Ovary (tissue), 9 donors: ENCODE measurements around the gene TMA7B. TPM values are rescaled to one million over a fixed set of nuclear protein-coding genes. Genes with fewer than 3 reads are reported as not detected.

Experiments used
- DNase-seq, 5 donors: peaks; one replicate each; pipeline ENCODE4 v3.0.0-alpha.2; 2019 to 2020
- H3K27ac ChIP-seq, 2 donors: fragments of 200-600 bp; one replicate each; pipeline versions ENCODE4 v1.5.1 to v1.8.0; 2019 to 2022
- H3K27me3 ChIP-seq: fragments of 200-600 bp; one replicate; pipeline ENCODE4 v1.8.0; 2022
- H3K36me3 ChIP-seq: fragments of 200-600 bp; sonication (generic); one replicate; pipeline ENCODE4 v1.5.1; 2019
- H3K4me1 ChIP-seq: one replicate; pipeline ENCODE4 v1.8.1; 2013; ENCODE audit warnings: mild to moderate bottlenecking, moderate library complexity; ENCODE audit not compliant: insufficient read depth
- H3K4me3 ChIP-seq: fragments of 200-600 bp; sonication (generic); one replicate; pipeline ENCODE4 v1.5.1; 2017
- H3K9me3 ChIP-seq, 2 donors: fragments of 200-600 bp in 1 of 2; sonication (generic) in 1 of 2; one replicate each; pipeline versions ENCODE4 v1.5.1 to v1.8.1; 2013 to 2019; ENCODE audit warnings: mild to moderate bottlenecking in 1 of 2, moderate library complexity in 1 of 2
- EP300 ChIP-seq: sonication (generic); formaldehyde crosslinking; IDR thresholded peaks from one replicate; pipeline ENCODE4 v1.6.1; 2017; ENCODE audit warnings: antibody characterized with exemption
- POLR2A ChIP-seq: fragments of 450-650 bp; IDR thresholded peaks from one replicate; pipeline ENCODE4 v1.6.1; 2017; ENCODE audit warnings: antibody characterized with exemption, mild to moderate bottlenecking, moderate library complexity
- WGBS, 3 donors: extraction: QIAGEN DNeasy Blood & Tissue Kit in 1 of 3; methylation state at CpG; one replicate each; pipeline versions ENCODE4 v1.1.5 to v1.1.7; 2013 to 2017; 5-methylcytosine and 5-hydroxymethylcytosine counted together
- intact Hi-C, 4 donors: fragments of 100-400 bp; cut with DNase I; formaldehyde crosslinking; loops; one replicate each; pipeline versions ENCODE4 v1.11.0 to v1.15.1; 2022 to 2023
- polyA plus RNA-seq, 2 donors: library from polyadenylated mRNA; stranded (reverse); fragments of 200-250 nt in 1 of 2; fragments of 350-450 nt in 1 of 2; fragmentation: Illumina TruSeq in 1 of 2; extraction: RNeasy Lipid Tissue Mini Kit (QIAGEN cat#74804) in 1 of 2; gene quantifications; one replicate each; pipeline ENCODE4 v1.2.3, GENCODE V29; 2013 to 2014
- total RNA-seq, 7 donors: library from RNA; depleted of rRNA in 2 of 7; stranded (reverse); fragments of >200 nt in 2 of 7; fragmentation: NEBNext Ultra II Directional in 3 of 7; extraction: Animal tissue kit (Norgen Biotek cat#: 25700) in 3 of 7; gene quantifications; one replicate each; pipeline versions ENCODE4 v1.1.0 to v1.2.4, GENCODE V29; 2016 to 2023
- TF ChIP-seq, protein P1 (sequence below), 3 donors: fragments of 450-650 bp in 2 of 3; fragments of 200-600 bp in 1 of 3; IDR thresholded peaks; one replicate each; pipeline versions ENCODE4 v1.5.1 to v1.8.0; 2016 to 2022; ENCODE audit warnings: antibody characterized with exemption in 3 of 3, mild to moderate bottlenecking in 1 of 3
- donor health status: DM: no; HTN: no; CAD: no; lungs with moderate emphysema.
- donor health status: DM: no; HTN: no; CAD: no.
- donor health status: Bipolar disorder and iron deficiency.
- donor health status: DM: yes; HTN: yes; CAD: no.
- donor health status: DM: no; HTN: no; CAD: no.
- donor health status: DM: yes; HTN: yes; CAD: no.

TMA7B gene
- total and polyA plus RNA-seq, 9 donors = not detected

DNA sequence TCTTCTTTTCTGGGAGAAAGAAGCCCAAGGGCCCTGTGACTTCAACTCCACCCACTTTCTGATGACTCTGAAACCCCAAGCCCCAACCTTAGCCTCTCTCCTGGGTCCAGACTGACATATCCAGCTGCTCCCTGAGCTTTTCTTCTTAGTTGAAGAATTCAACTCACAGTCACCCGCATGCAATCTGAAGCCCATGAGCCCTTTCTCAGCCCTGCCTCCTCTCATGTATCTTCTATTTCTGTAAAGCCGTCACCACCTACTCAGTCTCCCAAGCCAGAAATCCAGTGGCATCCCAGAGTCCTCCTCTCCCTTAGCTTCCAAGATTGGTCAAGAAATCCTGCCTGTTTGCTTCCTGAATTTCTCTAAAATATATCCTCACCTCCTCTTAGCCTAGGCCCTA lies 7.1 kb upstream of the TMA7B start:
- Histone ChIP-seq H3K4me1 (no peaks in the 10 kb centered on the region), H3K9me3 (no peaks in the 10 kb centered on the region), H3K27me3 (no peaks in the 10 kb centered on the region), H3K4me3 (no peak overlapping the region), H3K27ac (no peak overlapping the region), H3K36me3 (no peaks in the 10 kb centered on the region)
- intact Hi-C loops = no loop called here
- 90 to 95% (median 92%) methylated on average over 2 of the region's 2 CpGs for WGBS, 3 donors
- TF ChIP-seq, protein P1, sequence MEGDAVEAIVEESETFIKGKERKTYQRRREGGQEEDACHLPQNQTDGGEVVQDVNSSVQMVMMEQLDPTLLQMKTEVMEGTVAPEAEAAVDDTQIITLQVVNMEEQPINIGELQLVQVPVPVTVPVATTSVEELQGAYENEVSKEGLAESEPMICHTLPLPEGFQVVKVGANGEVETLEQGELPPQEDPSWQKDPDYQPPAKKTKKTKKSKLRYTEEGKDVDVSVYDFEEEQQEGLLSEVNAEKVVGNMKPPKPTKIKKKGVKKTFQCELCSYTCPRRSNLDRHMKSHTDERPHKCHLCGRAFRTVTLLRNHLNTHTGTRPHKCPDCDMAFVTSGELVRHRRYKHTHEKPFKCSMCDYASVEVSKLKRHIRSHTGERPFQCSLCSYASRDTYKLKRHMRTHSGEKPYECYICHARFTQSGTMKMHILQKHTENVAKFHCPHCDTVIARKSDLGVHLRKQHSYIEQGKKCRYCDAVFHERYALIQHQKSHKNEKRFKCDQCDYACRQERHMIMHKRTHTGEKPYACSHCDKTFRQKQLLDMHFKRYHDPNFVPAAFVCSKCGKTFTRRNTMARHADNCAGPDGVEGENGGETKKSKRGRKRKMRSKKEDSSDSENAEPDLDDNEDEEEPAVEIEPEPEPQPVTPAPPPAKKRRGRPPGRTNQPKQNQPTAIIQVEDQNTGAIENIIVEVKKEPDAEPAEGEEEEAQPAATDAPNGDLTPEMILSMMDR (IDR thresholded peaks at IDR 0.05) = no peak
- TF ChIP-seq EP300 = no peak
- no peak for DNase-seq

GRCh38 chr22:39954584-39955055 lies 5.6 kb upstream of the TMA7B start:
- no peak for TF ChIP-seq EP300
- TF ChIP-seq POLR2A = no peak
- TF ChIP-seq, protein P1 (IDR thresholded peaks at IDR 0.05) = no peak
- Histone ChIP-seq H3K27me3 (no peaks in the 10 kb centered on the region), H3K4me3 (no peak overlapping the region), H3K4me1 (no peaks in the 10 kb centered on the region), H3K36me3 (no peaks in the 10 kb centered on the region), H3K9me3 (no peaks in the 10 kb centered on the region), H3K27ac (no peak overlapping the region)
- WGBS, 3 donors = 61 to 74% (median 68%) methylated on average over 4 of the region's 4 CpGs
- intact Hi-C loops = no loop called here
- DNase-seq = no peak

DNA sequence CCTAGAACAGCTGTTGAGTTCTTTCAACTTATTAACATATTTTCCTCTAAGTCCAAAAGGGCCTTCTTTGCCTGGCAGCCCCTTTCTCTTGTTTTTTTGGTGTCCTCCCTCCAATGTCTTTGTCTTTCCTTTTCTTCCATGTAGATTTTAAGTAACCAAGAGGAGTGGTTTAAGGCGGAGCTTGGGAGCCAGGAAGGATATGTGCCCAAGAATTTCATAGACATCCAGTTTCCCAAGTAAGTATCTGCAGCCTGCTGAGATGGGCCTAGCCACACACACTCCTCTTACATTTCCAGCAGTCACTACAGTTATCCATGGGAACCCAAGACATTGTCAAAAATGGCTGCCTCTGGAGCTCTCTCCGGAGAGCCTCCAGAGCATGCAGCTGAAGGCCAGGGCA lies 4.5 kb upstream of the TMA7B start:
- 90 to 98% (median 93%) methylated on average over 2 of the region's 2 CpGs for WGBS, 3 donors
- Histone ChIP-seq H3K36me3 (no peaks in the 10 kb centered on the region), H3K27me3 (no peaks in the 10 kb centered on the region), H3K27ac (no peak overlapping the region), H3K4me1 (no peaks in the 10 kb centered on the region), H3K9me3 (no peaks in the 10 kb centered on the region), H3K4me3 (no peak overlapping the region)
- intact Hi-C loops = no loop called here
- TF ChIP-seq EP300 = no peak
- TF ChIP-seq, protein P1 (IDR thresholded peaks at IDR 0.05) = no peak
- no peak for DNase-seq

DNA sequence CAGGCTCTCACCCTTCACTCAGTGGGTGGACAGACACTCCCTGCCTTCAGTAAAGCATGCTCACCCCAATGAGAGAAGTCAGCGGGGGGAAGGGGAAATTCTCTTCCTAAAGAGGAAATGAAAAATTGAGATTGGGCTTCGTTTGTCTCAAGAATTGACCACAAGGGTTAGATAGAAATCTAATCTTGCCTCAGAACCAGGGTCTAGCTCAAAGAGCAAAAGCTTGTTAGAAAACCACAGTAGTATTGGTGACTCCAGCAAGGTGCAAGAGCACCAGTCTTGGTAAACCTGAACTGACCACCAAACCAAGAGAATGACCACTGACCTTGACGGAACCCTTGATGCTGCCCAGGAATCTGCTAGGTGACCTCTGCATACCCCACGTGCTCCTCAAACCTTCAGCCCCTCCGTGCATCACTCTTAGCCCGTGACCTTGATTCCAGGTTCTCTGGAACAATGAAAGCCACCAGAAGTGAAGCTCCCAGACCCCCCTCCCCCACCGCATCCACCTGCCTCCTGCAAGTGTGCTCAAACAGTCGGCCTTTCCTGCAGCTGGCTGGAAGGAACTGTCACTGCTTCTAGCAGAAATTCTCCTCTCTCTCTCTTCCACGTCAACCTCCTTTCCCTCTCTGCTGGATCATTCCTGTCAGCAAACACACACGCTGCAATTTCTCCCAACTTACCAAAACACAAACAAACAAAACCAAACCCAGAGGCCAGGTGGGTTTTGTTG lies 3.1 kb upstream of the TMA7B start:
- intact Hi-C loops = no loop called here
- Histone ChIP-seq H3K4me1 (no peaks in the 10 kb centered on the region), H3K9me3 (no peaks in the 10 kb centered on the region), H3K27ac (no peak overlapping the region), H3K4me3 (no peak overlapping the region), H3K27me3 (no peaks in the 10 kb centered on the region), H3K36me3 (no peaks in the 10 kb centered on the region)
- no peak for TF ChIP-seq POLR2A
- TF ChIP-seq, protein P1 (IDR thresholded peaks at IDR 0.05) = no peak
- no peak for TF ChIP-seq EP300
- no peak for DNase-seq
- 56 to 61% (median 58%) methylated on average over 10 of the region's 10 CpGs for WGBS, 3 donors
